GM12872 (cell line): ENCODE data around the gene ATG4B.
A peak's percentile ranks its signal among the peaks of the same experiment; 100 is the strongest.

ENCODE experiments used
- CTCF ChIP-seq: IDR thresholded peaks from 3 replicates; pipeline ENCODE4 v1.5.1; 2011; ENCODE audit warnings: low read depth, mild to moderate bottlenecking, low read length, moderate library complexity; ENCODE audit not compliant: insufficient read depth

The ATG4B gene

GRCh38 chr2:241695651-241696050 is 58.2 kb downstream of the ATG4B start:
- TF ChIP-seq CTCF: no peak

- TF ChIP-seq CTCF: peak; percentile 55
These were observed 63.6 kb downstream of the ATG4B start for GRCh38 chr2:241701149-241701398.

GRCh38 chr2:241701399-241702154 is 64.1 kb downstream of the ATG4B start, which contains the start of gene ING5:
Gene ING5 (plus strand): TSS chr2:241702039. CDS start chr2:241702066, 27 bp downstream.
- TF ChIP-seq CTCF: no peak

DNA sequence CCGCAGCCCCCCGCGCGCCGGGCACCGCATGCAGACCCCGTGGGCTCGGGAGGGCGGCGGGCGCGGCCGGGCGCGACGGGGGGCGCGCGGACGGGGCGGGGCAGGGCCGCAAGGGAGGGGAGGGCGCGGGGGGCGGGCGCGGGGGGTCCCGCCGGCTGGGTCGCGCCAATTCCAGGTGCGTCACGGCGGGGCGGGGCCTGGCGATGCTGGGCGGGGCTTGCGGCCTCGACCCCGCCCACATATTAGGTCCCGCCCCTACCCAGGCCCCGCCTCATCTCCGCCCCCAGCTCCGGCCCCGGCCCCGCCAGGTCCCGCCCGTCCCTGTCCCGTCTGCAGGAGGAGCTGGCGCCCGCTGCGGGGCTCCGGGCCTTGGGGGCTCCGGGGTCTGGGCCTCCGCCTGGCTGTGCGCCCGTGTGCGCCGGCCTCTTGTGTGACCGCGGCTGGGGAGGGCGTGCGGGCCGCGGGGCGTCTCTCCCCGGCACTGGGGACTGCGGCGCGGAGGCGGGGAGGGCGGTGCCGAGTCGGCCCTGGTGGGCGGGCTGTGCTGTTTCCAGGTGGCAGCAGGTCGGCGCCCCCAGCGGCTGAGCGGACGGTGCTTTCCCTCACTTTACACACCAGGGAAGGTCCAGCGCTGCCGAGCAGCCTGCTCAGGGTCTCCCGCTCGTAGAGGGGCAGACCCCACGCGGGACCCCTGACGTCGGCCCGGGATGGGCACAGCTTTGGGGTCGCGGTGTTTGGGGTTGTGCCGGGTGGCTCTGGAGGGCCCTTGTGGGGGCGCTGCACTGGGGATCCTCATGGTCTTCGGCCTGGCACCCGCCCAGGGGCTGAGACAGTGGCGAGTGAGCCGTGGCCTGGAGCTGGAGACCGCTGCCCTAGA is 64.9 kb downstream of the ATG4B start:
- TF ChIP-seq CTCF: peak; percentile 73

DNA sequence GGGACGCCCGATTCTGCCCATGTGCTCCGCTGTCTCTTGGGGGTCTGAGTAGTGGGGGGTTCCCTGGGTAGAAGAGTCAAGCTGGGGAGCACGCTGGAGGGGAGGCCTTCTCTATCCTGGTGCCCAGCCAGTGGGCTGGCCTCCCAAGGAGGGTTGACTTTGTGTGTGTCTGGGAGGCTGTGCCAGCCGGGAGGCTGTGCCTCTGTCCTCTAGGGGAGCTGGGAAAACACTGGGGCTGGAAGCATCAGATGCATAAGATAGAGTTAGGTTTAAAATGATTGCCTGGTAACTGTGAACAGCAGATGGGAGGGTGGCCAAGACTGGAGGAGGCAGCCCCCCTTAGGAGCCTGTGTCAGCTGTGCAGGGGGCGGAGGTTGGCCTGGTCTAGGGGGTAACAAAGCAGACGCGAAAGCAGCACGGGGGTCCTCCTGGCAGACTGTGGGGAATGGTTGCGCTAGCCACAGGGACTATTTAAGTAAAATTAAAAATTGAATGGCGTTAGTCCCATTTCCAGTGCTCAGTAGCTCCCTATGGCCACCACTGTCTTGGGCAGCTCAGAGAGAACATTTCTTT is 65.6 kb downstream of the ATG4B start:
- no peak for TF ChIP-seq CTCF

DNA sequence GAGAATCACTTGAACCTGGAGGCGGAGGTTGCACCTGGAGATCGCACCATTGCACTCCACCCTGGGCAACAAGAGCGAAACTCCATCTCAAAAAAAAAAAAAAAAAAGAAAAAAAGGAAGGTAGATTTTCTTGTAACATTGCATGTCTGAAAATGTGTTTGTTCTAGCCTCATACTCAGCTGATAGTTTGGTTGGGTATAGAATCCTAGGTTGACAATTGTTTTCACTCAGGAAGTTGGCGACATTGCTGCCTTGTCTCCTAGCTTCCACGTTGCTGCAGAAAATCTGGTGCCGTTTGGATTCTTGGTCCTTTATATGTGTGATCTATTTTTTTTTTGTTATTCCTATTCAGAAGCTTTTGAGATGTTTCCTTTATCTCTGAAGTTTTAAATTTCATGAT is 69.0 kb downstream of the ATG4B start:
- no peak for TF ChIP-seq CTCF

DNA sequence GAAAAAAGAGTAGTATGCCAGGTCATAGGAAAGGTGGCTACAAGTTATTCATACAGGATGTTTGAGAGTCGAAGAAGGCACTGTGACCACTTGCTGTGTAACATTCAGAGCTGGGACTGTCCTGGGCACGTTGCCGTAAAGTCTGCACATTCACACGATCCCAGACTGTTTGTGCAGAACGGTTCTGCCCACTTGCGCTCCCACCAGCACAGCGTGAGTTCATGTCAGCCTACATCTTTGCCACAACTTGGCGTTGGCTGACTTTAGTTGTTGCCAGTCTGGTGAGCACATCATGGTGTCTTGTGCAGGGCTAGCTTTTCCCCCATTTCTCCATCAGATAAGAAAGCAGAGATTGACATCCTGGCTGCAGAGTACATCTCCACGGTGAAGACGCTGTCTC is 71.4 kb downstream of the ATG4B start:
- TF ChIP-seq CTCF: no peak
